ENCODE measurements around the gene MAGI3. TPM values are rescaled to one million over a fixed set of nuclear protein-coding genes. Genes with fewer than 3 reads are reported as not detected.
"Not testable (repeated sequence)": the region's sequence is repeated elsewhere in the genome, so short reads cannot be mapped to it uniquely, and the experiment has no call there.

The MAGI3 gene
- total RNA-seq, 1 donor from 2014 or later, result 22.3 TPM

DNA sequence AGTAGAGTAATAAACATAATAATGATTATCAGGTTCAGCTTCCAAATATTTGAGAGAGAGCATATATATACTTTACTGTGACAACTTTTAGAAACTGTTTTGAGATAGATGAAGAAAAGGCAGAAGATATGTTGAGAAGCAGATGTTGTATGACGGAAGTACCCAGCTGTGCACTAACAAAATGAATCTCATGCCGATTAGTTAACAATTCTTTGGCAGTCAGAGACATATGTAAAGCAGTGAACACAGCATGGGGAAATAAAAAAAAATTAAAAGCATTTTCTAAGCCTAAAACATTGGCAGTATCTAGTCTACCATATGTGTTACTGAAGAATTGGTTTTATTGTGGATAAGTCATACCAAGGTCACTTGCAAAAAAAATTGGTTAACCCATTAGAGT, 51.8 kb downstream of the MAGI3 start:
- DNase-seq (ENCODE audit: low spot score), result no peak

DNA sequence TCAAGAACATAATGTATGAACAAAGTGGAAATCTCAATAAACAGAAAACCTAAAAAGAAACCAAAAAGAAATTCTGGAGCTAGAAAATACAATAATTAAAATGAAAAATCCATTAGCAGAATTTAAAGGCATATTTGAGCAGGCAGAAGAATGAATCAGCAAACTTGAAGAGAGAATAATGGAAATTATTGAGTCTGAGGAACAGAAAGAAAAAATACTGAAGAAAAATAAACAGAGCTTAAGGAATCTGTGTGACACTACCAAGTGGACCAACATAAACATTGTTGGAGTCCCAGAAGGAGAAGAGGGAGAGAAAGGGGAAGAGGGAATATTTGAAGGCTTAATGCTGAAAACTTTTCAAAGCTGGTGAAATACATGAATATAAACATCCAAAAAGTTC, 54.5 kb downstream of the MAGI3 start:
- no peak for DNase-seq (ENCODE audit: low spot score)

- no peak for DNase-seq (ENCODE audit: low spot score)
Measured at GRCh38 chr1:113451710-113452109, 61.4 kb downstream of the MAGI3 start.

- no peak for DNase-seq (ENCODE audit: low spot score)
Measured at GRCh38 chr1:113452921-113453770, 62.8 kb downstream of the MAGI3 start.

DNA sequence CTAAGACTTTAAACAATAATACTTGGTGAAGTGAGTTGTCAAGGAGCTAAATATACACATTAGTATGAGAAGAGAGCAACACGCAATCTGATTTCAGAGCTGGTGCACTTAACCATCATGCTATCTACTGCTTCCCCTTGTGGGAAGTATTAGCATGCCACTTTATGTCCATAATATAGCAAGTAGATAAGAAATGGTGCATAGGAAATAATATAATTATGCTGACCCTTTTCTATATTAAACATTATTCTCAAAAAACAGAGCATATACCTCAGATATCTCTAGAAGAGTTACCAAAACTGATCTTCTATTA, 63.4 kb downstream of the MAGI3 start:
- no peak for DNase-seq (ENCODE audit: low spot score)

DNA sequence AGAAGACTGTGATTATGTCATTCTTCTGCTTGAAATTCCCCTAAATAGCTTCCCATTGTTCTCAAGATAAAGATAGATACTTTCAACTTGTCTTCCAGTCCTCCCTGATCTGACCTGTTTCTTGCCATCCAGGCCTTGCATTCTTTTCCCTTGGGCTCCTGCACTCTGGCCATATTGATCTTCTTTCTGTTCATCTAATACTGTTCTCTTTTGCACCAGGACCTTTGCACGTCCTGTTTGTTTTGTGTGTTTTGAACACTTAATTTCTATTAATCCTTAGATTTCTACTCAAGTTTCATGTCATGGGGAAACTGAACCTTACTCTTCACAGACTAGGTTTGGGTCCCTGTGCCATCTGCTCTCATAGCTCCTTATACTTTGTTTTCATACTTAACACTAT, 65.1 kb downstream of the MAGI3 start:
- DNase-seq (ENCODE audit: low spot score), result no peak

DNA sequence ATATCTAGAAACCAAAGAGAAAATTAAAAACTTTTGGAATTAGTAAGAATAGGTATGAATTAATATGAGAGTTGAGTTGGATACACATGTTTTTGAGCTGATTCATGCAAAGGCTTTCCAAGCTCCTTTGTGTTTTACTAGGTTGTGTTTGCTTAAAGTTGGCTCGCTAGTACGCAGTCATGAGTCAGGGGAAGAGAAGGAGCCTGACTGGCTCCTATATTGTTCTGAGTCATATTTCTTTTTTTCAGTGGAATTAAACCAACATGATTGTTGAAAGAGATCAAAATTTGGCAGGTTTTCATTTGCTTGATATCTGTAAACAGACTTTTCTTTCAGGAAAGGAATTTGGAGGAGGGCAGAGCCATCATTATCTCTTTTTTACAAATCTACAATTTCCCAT, 66.7 kb downstream of the MAGI3 start:
- DNase-seq (ENCODE audit: low spot score), result peak; percentile 58

- DNase-seq (ENCODE audit: low spot score), result no peak
Measured at GRCh38 chr1:113459279-113459678, 69.0 kb downstream of the MAGI3 start.

- DNase-seq (ENCODE audit: low spot score), result no peak
Measured at GRCh38 chr1:113467991-113468390, 77.7 kb downstream of the MAGI3 start.

- not testable (repeated sequence) for DNase-seq (ENCODE audit: low spot score)
Measured at GRCh38 chr1:113478427-113479195, 88.3 kb downstream of the MAGI3 start.

GRCh38 chr1:113479713-113480676, 89.7 kb downstream of the MAGI3 start:
- DNase-seq (ENCODE audit: low spot score), result no peak

DNA sequence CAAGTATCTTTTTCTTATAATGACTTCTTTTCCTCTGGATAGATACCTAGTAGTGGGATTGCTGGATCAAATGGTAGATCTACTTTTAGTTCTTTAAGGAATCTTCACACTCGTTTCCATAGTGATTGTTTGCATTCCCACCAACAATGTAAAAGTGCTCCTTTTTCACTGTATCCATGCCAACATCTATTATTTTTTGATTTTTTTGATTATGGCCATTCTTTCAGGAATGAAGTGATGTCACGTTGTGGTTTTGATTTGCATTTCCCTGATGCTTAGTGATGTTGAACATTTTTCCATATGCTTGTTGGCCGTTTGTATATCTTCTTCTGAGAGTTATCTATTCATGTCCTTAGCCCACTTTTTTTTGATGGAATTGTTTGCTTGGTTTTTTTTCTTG, 94.8 kb downstream of the MAGI3 start:
- not testable (repeated sequence) for DNase-seq (ENCODE audit: low spot score)

DNA sequence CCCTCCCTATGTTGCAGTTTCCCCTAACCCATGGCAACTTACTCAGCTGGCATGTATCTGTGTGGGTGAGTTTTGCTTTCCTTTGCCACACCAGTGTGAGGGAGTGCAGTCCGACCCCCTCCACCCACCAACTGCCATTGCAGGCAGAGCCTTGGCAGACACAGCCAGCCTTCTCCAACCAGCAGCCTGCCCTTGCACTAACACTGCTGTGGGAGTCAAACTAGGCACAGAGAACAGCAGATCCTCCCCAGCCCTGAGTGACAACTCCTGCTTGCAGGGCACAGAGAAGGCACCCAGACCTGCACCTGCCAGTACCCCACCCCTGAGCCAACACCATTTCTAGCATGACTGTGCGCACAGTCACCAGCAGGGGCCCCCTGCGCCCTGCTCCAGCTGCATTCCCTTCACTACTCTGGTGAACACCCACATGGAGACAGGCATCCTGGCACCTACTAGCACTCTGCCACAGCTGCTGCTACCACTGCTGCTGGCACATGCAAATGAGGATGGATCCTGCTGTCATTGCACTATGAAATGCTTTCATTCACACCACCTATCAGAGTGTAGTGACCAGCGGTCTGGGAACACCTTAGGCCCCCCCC, 98.4 kb downstream of the MAGI3 start:
- DNase-seq (ENCODE audit: low spot score), result no peak

GRCh38 chr1:113490384-113490783, 100.1 kb downstream of the MAGI3 start:
- no peak for DNase-seq (ENCODE audit: low spot score)

DNA sequence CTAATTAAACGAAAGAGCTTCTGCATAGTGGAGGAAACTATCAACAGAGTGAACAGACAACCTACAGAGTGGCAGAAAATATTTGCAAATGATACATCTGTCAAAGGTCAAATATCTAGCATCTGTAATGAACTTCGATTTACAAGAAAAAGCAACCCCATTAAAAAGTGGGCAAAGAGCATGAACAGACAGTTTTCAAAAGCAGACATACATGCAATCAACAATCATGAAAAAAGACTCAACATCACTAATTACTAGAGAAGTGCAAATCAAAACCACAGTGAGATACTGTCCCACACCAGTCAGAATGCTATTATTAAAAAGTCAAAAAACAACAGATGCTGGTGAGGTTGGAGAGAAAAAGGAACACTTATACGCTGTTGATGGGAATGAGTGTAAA, 103.2 kb downstream of the MAGI3 start:
- DNase-seq (ENCODE audit: low spot score), result no peak

- no peak for DNase-seq (ENCODE audit: low spot score)
Measured at GRCh38 chr1:113505357-113505756, 115.0 kb downstream of the MAGI3 start.

DNA sequence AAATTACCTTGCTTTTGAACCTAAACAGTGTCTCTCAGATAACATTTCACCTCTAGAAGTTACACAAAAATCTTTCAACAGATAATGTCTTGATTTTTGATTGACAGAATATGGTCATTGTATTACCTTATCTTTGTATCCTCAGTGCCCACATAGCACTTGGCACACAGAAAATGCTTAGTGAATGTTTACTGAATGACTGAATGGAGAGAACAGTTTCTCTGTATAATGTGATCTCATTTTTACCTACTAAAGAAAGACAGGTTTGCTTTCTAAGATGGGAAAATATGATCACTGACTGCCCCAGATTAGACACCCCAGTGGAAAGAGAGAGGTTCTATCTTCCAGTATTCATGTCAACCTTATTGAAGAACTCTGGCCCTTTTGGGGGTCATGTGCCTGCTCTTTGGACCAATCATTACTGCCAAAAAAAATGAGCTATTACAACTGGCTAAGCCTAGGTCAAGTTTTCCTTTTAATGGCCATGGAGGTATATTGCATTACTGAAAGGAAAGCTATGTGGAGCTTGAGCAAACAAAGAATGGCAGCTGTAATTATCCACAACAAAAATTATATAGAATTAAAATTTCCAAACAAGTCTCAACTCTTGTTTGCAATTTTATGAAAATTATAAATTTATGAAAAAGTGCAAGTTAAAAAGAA, 117.4 kb downstream of the MAGI3 start:
- DNase-seq (ENCODE audit: low spot score), result no peak

GRCh38 chr1:113508364-113509164, 118.2 kb downstream of the MAGI3 start:
- DNase-seq (ENCODE audit: low spot score), result no peak

- not testable (repeated sequence) for DNase-seq (ENCODE audit: low spot score)
Measured at GRCh38 chr1:113509766-113510165, 119.5 kb downstream of the MAGI3 start.

GRCh38 chr1:113511269-113511668, 121.0 kb downstream of the MAGI3 start:
- DNase-seq (ENCODE audit: low spot score), result no peak

All from mucosa of gallbladder (tissue), 1 donor.